Activated naive CD8-positive, alpha-beta T cell treated with anti-CD3 and anti-CD28 coated beads, Interleukin-2, amount 50 U/mL, for 24 hours (primary cell): ENCODE results near the gene GBA3.

Experiments
- ATAC-seq: fragments of 150-1000 bp; cut with Tn5 transposase; one replicate; pipeline ENCODE4 v1.10.0; 2021
- DNase-seq: peaks from one replicate; pipeline ENCODE4 v3.0.0; 2021
- H3K27ac Mint-ChIP-seq: one replicate; pipeline ENCODE4 v1.8.0; 2021; ENCODE audit warnings: mild to moderate bottlenecking, mixed read lengths
- H3K27me3 Mint-ChIP-seq: one replicate; pipeline ENCODE4 v1.8.0; 2021; ENCODE audit warnings: mixed read lengths
- H3K36me3 Mint-ChIP-seq: one replicate; pipeline ENCODE4 v1.8.0; 2021; ENCODE audit warnings: low read depth, mixed read lengths
- H3K4me1 Mint-ChIP-seq: one replicate; pipeline ENCODE4 v1.8.0; 2021; ENCODE audit warnings: mixed read lengths
- H3K4me3 Mint-ChIP-seq: one replicate; pipeline ENCODE4 v1.8.0; 2021; ENCODE audit warnings: mild to moderate bottlenecking, moderate library complexity, mixed read lengths
- H3K9me3 Mint-ChIP-seq: one replicate; pipeline ENCODE4 v1.8.0; 2021; ENCODE audit warnings: mixed read lengths

The GBA3 gene

GRCh38 chr4:22778547-22779163 lies 85.9 kb downstream of the GBA3 start:
- Mint-ChIP-seq H3K9me3 (peaks cover 13% of the 10 kb centered on the region), H3K27ac (no peak overlapping the region), H3K36me3 (no peaks in the 10 kb centered on the region), H3K27me3 (no peaks in the 10 kb centered on the region), H3K4me3 (no peak overlapping the region), H3K4me1 (no peaks in the 10 kb centered on the region)
- no peak for ATAC-seq
- DNase-seq: no peak

- no peaks in the 10 kb centered on the region for H3K36me3 Mint-ChIP-seq
Observed at GRCh38 chr4:22780317-22780716, 87.6 kb downstream of the GBA3 start.

GRCh38 chr4:22780797-22781196 lies 88.1 kb downstream of the GBA3 start:
- H3K27me3 Mint-ChIP-seq: no peaks in the 10 kb centered on the region
- ATAC-seq: no peak
- no peaks in the 10 kb centered on the region for H3K4me1 Mint-ChIP-seq
- DNase-seq: no peak
- no peak overlapping the region for H3K4me3 Mint-ChIP-seq
- no peak overlapping the region for H3K27ac Mint-ChIP-seq
- H3K9me3 Mint-ChIP-seq: peaks cover 7% of the 10 kb centered on the region
- no peaks in the 10 kb centered on the region for H3K36me3 Mint-ChIP-seq

More at GRCh38 chr4:22780317-22780716, 87.6 kb downstream of the GBA3 start:
- H3K4me1 Mint-ChIP-seq: no peaks in the 10 kb centered on the region
- peaks cover 11% of the 10 kb centered on the region for H3K9me3 Mint-ChIP-seq
- no peak overlapping the region for H3K27ac Mint-ChIP-seq
- no peak overlapping the region for H3K4me3 Mint-ChIP-seq
- DNase-seq (no peak), ATAC-seq (no peak)
- no peaks in the 10 kb centered on the region for H3K27me3 Mint-ChIP-seq

GRCh38 chr4:22787753-22788375 lies 95.1 kb downstream of the GBA3 start:
- H3K4me3 Mint-ChIP-seq: no peak overlapping the region
- DNase-seq (no peak), ATAC-seq (no peak)
- H3K9me3 Mint-ChIP-seq: no peaks in the 10 kb centered on the region
- no peak overlapping the region for H3K27ac Mint-ChIP-seq
- H3K4me1 Mint-ChIP-seq: no peaks in the 10 kb centered on the region
- H3K27me3 Mint-ChIP-seq: no peaks in the 10 kb centered on the region
- no peaks in the 10 kb centered on the region for H3K36me3 Mint-ChIP-seq

GRCh38 chr4:22790631-22791030 lies 97.9 kb downstream of the GBA3 start:
- no peak for ATAC-seq
- H3K9me3 Mint-ChIP-seq: no peaks in the 10 kb centered on the region
- no peaks in the 10 kb centered on the region for H3K4me1 Mint-ChIP-seq
- no peak for DNase-seq
- H3K27me3 Mint-ChIP-seq: no peaks in the 10 kb centered on the region
- H3K27ac Mint-ChIP-seq: no peak overlapping the region
- no peaks in the 10 kb centered on the region for H3K36me3 Mint-ChIP-seq
- no peak overlapping the region for H3K4me3 Mint-ChIP-seq

GRCh38 chr4:22794732-22795131 lies 102.0 kb downstream of the GBA3 start:
- no peaks in the 10 kb centered on the region for H3K36me3 Mint-ChIP-seq
- H3K4me3 Mint-ChIP-seq: no peak overlapping the region
- ATAC-seq (no peak), DNase-seq (no peak)
- H3K9me3 Mint-ChIP-seq: no peaks in the 10 kb centered on the region
- H3K27ac Mint-ChIP-seq: no peak overlapping the region
- peaks cover 2% of the 10 kb centered on the region for H3K27me3 Mint-ChIP-seq
- no peaks in the 10 kb centered on the region for H3K4me1 Mint-ChIP-seq

- H3K27me3 Mint-ChIP-seq: peaks cover 2% of the 10 kb centered on the region
- ATAC-seq: no peak
- H3K4me3 Mint-ChIP-seq: no peak overlapping the region
- no peak for DNase-seq
- no peaks in the 10 kb centered on the region for H3K36me3 Mint-ChIP-seq
- no peaks in the 10 kb centered on the region for H3K4me1 Mint-ChIP-seq
- H3K9me3 Mint-ChIP-seq: no peaks in the 10 kb centered on the region
- no peak overlapping the region for H3K27ac Mint-ChIP-seq
Observed at GRCh38 chr4:22801391-22801790, 108.7 kb downstream of the GBA3 start.

- no peaks in the 10 kb centered on the region for H3K36me3 Mint-ChIP-seq
- H3K4me3 Mint-ChIP-seq: no peak overlapping the region
- peaks cover 2% of the 10 kb centered on the region for H3K27me3 Mint-ChIP-seq
- no peak overlapping the region for H3K27ac Mint-ChIP-seq
- H3K4me1 Mint-ChIP-seq: no peaks in the 10 kb centered on the region
- H3K9me3 Mint-ChIP-seq: no peaks in the 10 kb centered on the region
- DNase-seq (no peak), ATAC-seq (no peak)
Observed at GRCh38 chr4:22802876-22803275, 110.1 kb downstream of the GBA3 start.

GRCh38 chr4:22803512-22803911 lies 110.8 kb downstream of the GBA3 start:
- Mint-ChIP-seq H3K4me1 (no peaks in the 10 kb centered on the region), H3K27me3 (peaks cover 2% of the 10 kb centered on the region), H3K4me3 (no peak overlapping the region), H3K27ac (no peak overlapping the region), H3K9me3 (no peaks in the 10 kb centered on the region), H3K36me3 (no peaks in the 10 kb centered on the region)
- DNase-seq (no peak), ATAC-seq (no peak)

GRCh38 chr4:22814906-22815305 lies 122.2 kb downstream of the GBA3 start:
- H3K27me3 Mint-ChIP-seq: no peaks in the 10 kb centered on the region
- H3K36me3 Mint-ChIP-seq: no peaks in the 10 kb centered on the region
- H3K4me3 Mint-ChIP-seq: no peak overlapping the region
- DNase-seq (no peak), ATAC-seq (no peak)
- H3K9me3 Mint-ChIP-seq: peaks cover 8% of the 10 kb centered on the region
- H3K4me1 Mint-ChIP-seq: no peaks in the 10 kb centered on the region
- H3K27ac Mint-ChIP-seq: no peak overlapping the region

GRCh38 chr4:22824091-22824490 lies 131.4 kb downstream of the GBA3 start:
- ATAC-seq: no peak
- DNase-seq: no peak
- Mint-ChIP-seq H3K27me3 (peaks cover 1% of the 10 kb centered on the region), H3K27ac (no peak overlapping the region), H3K36me3 (no peaks in the 10 kb centered on the region), H3K4me1 (no peaks in the 10 kb centered on the region), H3K4me3 (no peak overlapping the region), H3K9me3 (peaks cover 13% of the 10 kb centered on the region)

GRCh38 chr4:22842360-22843018 lies 149.8 kb downstream of the GBA3 start:
- no peak for ATAC-seq
- Mint-ChIP-seq H3K27me3 (no peaks in the 10 kb centered on the region), H3K4me3 (no peak overlapping the region), H3K36me3 (no peaks in the 10 kb centered on the region), H3K27ac (no peak overlapping the region), H3K4me1 (no peaks in the 10 kb centered on the region), H3K9me3 (no peaks in the 10 kb centered on the region)
- no peak for DNase-seq

- Mint-ChIP-seq H3K4me1 (no peaks in the 10 kb centered on the region), H3K36me3 (no peaks in the 10 kb centered on the region), H3K27me3 (no peaks in the 10 kb centered on the region), H3K4me3 (no peak overlapping the region), H3K9me3 (peaks cover 3% of the 10 kb centered on the region), H3K27ac (no peak overlapping the region)
- DNase-seq (no peak), ATAC-seq (no peak)
Observed at GRCh38 chr4:22848332-22848731, 155.6 kb downstream of the GBA3 start.

- ATAC-seq (no peak), DNase-seq (no peak)
- no peak overlapping the region for H3K27ac Mint-ChIP-seq
- H3K4me1 Mint-ChIP-seq: no peaks in the 10 kb centered on the region
- no peaks in the 10 kb centered on the region for H3K36me3 Mint-ChIP-seq
- no peak overlapping the region for H3K4me3 Mint-ChIP-seq
- H3K9me3 Mint-ChIP-seq: peaks cover 3% of the 10 kb centered on the region
- H3K27me3 Mint-ChIP-seq: no peaks in the 10 kb centered on the region
Observed at GRCh38 chr4:22850055-22850454, 157.3 kb downstream of the GBA3 start.

GRCh38 chr4:22850630-22851029 lies 157.9 kb downstream of the GBA3 start:
- no peaks in the 10 kb centered on the region for H3K36me3 Mint-ChIP-seq
- H3K4me1 Mint-ChIP-seq: no peaks in the 10 kb centered on the region
- DNase-seq (no peak), ATAC-seq (no peak)
- no peak overlapping the region for H3K4me3 Mint-ChIP-seq
- H3K9me3 Mint-ChIP-seq: peaks cover 3% of the 10 kb centered on the region
- H3K27me3 Mint-ChIP-seq: no peaks in the 10 kb centered on the region
- no peak overlapping the region for H3K27ac Mint-ChIP-seq
